HCT116 (cell line): ENCODE measurements around the gene PKP2.

Experiments
- CEBPB ChIP-seq: IDR thresholded peaks from 2 replicates; pipeline ENCODE4 v1.6.1; 2012; ENCODE audit warnings: low read depth
- EGR1 ChIP-seq: IDR thresholded peaks from 2 replicates; pipeline ENCODE4 v1.6.1; 2012; ENCODE audit warnings: low read depth
- EZH2 ChIP-seq: fragments of 200-600 bp; sonication (generic); IDR thresholded peaks from 2 replicates; pipeline ENCODE4 v1.6.1; 2017; ENCODE audit warnings: antibody characterized with exemption, mixed run types
- SIN3A ChIP-seq: IDR thresholded peaks from 2 replicates; pipeline ENCODE4 v1.6.1; 2012; ENCODE audit warnings: low read depth
- SP1 ChIP-seq: IDR thresholded peaks from 2 replicates; pipeline ENCODE4 v1.6.1; 2012; ENCODE audit warnings: low read depth
- YY1 ChIP-seq: IDR thresholded peaks from 2 replicates; pipeline ENCODE4 v1.6.1; 2011; ENCODE audit warnings: low read length, low read depth, moderate library complexity, mild to moderate bottlenecking; ENCODE audit not compliant: insufficient replicate concordance; ENCODE audit errors: extremely low read depth
- TF ChIP-seq, protein P1 (sequence below), 3 experiments: fragments of 200-600 bp in 1 of 3; sonication (generic) in 1 of 3; IDR thresholded peaks in 2 of 3; conservative IDR thresholded peaks in 1 of 3; 2 replicates each; pipeline ENCODE4 v1.5.1; 2012 to 2017; ENCODE audit warnings: low read depth in 2 of 3, low read length in 2 of 3, antibody characterized with exemption in 1 of 3, borderline replicate concordance in 1 of 3, control low read depth in 1 of 3, mild to moderate bottlenecking in 1 of 3, mixed read lengths in 1 of 3, mixed run types in 1 of 3, moderate library complexity in 1 of 3; ENCODE audit not compliant: insufficient read depth in 1 of 3

- peak; percentile 9; the same call in 1 of the 2 replicates for TF ChIP-seq SP1
- TF ChIP-seq EGR1, result no peak
- TF ChIP-seq, protein P1, sequence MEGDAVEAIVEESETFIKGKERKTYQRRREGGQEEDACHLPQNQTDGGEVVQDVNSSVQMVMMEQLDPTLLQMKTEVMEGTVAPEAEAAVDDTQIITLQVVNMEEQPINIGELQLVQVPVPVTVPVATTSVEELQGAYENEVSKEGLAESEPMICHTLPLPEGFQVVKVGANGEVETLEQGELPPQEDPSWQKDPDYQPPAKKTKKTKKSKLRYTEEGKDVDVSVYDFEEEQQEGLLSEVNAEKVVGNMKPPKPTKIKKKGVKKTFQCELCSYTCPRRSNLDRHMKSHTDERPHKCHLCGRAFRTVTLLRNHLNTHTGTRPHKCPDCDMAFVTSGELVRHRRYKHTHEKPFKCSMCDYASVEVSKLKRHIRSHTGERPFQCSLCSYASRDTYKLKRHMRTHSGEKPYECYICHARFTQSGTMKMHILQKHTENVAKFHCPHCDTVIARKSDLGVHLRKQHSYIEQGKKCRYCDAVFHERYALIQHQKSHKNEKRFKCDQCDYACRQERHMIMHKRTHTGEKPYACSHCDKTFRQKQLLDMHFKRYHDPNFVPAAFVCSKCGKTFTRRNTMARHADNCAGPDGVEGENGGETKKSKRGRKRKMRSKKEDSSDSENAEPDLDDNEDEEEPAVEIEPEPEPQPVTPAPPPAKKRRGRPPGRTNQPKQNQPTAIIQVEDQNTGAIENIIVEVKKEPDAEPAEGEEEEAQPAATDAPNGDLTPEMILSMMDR (IDR thresholded peaks at IDR 0.05 in 2 of 3, conservative IDR thresholded peaks at IDR 0.05 in 1 of 3; ENCODE audit: borderline replicate concordance in 1 of 3, insufficient read depth in 1 of 3, low read depth in 2 of 3, low read length in 2 of 3), result no peak
- TF ChIP-seq YY1, result no peak
- TF ChIP-seq SIN3A, result no peak
- TF ChIP-seq CEBPB, result no peak
- no peak for TF ChIP-seq EZH2
Observed at GRCh38 chr12:32836710-32837109, 59.9 kb downstream of the PKP2 start.
